ENCODE data around the gene CNTNAP2.

CNTNAP2 gene

GRCh38 chr7:148318102-148318811 lies 2201.7 kb downstream of the CNTNAP2 start:
- Histone ChIP-seq H3K27me3 (no peaks in the 10 kb centered on the region), H3K4me3 (ENCODE audit: low read depth, low read length) (no peak overlapping the region), H3K9me3 (no peaks in the 10 kb centered on the region), H3K36me3 (no peaks in the 10 kb centered on the region), H3K4me1 (no peaks in the 10 kb centered on the region)
- TF ChIP-seq CTCF (IDR thresholded peaks at IDR 0.05; ENCODE audit: low read depth, low read length), result no peak
- DNase-seq, result no peak

GRCh38 chr7:148318838-148319237 lies 2202.2 kb downstream of the CNTNAP2 start:
- Histone ChIP-seq H3K4me3 (ENCODE audit: low read depth, low read length) (no peak overlapping the region), H3K4me1 (no peaks in the 10 kb centered on the region), H3K36me3 (no peaks in the 10 kb centered on the region), H3K27me3 (no peaks in the 10 kb centered on the region), H3K9me3 (no peaks in the 10 kb centered on the region)
- DNase-seq, result no peak
- no peak for TF ChIP-seq CTCF (IDR thresholded peaks at IDR 0.05; ENCODE audit: low read depth, low read length)

GRCh38 chr7:148319316-148319808 lies 2202.8 kb downstream of the CNTNAP2 start:
- Histone ChIP-seq H3K4me1 (no peaks in the 10 kb centered on the region), H3K27me3 (no peaks in the 10 kb centered on the region), H3K4me3 (ENCODE audit: low read depth, low read length) (no peak overlapping the region), H3K36me3 (no peaks in the 10 kb centered on the region), H3K9me3 (no peaks in the 10 kb centered on the region)
- no peak for DNase-seq
- no peak for TF ChIP-seq CTCF (IDR thresholded peaks at IDR 0.05; ENCODE audit: low read depth, low read length)

- DNase-seq, result no peak
- Histone ChIP-seq H3K27me3 (no peaks in the 10 kb centered on the region), H3K9me3 (no peaks in the 10 kb centered on the region), H3K36me3 (no peaks in the 10 kb centered on the region), H3K4me1 (no peaks in the 10 kb centered on the region), H3K4me3 (ENCODE audit: low read depth, low read length) (no peak overlapping the region)
- no peak for TF ChIP-seq CTCF (IDR thresholded peaks at IDR 0.05; ENCODE audit: low read depth, low read length)
Observed at GRCh38 chr7:148325208-148325607, 2208.6 kb downstream of the CNTNAP2 start.

- no peaks in the 10 kb centered on the region for H3K36me3 ChIP-seq
- no peak for DNase-seq
- H3K4me1 ChIP-seq, result no peaks in the 10 kb centered on the region
- no peaks in the 10 kb centered on the region for H3K9me3 ChIP-seq
- TF ChIP-seq CTCF (IDR thresholded peaks at IDR 0.05; ENCODE audit: low read depth, low read length), result no peak
- H3K4me3 ChIP-seq (ENCODE audit: low read depth, low read length), result no peak overlapping the region
- H3K27me3 ChIP-seq, result no peaks in the 10 kb centered on the region
Observed at GRCh38 chr7:148327379-148327778, 2210.8 kb downstream of the CNTNAP2 start.

- no peaks in the 10 kb centered on the region for H3K27me3 ChIP-seq
- H3K36me3 ChIP-seq, result no peaks in the 10 kb centered on the region
- no peaks in the 10 kb centered on the region for H3K4me1 ChIP-seq
Observed at GRCh38 chr7:148328906-148329305, 2212.3 kb downstream of the CNTNAP2 start.

More at GRCh38 chr7:148328906-148329305, 2212.3 kb downstream of the CNTNAP2 start:
- Histone ChIP-seq H3K9me3 (no peaks in the 10 kb centered on the region), H3K4me3 (ENCODE audit: low read depth, low read length) (no peak overlapping the region)
- no peak for TF ChIP-seq CTCF (IDR thresholded peaks at IDR 0.05; ENCODE audit: low read depth, low read length)
- no peak for DNase-seq
